Stimulated activated naive B cell treated with anti-CD40 and anti-IgM and Interleukin-4, amounts not matched to agents 10 μg/mL and 1 μg/mL and 100 μg/mL, for 72 hours (primary cell): Measurements from ENCODE around the gene INAVA.
"Not testable (repeated sequence)": the region's sequence is repeated elsewhere in the genome, so short reads cannot be mapped to it uniquely, and the experiment has no call there.

Experiments used
- ATAC-seq, 2 donors: fragments of 150-1000 bp; cut with Tn5 transposase; replicated peaks; 2 replicates each; pipeline ENCODE4 v1.10.0; 2021; ENCODE audit warnings: moderate library complexity in 1 of 2
- DNase-seq: peaks from one replicate; pipeline ENCODE4 v3.0.0; 2021
- H3K27ac Mint-ChIP-seq: one replicate; pipeline ENCODE4 v1.8.0; 2022; ENCODE audit warnings: mild to moderate bottlenecking, mixed read lengths
- H3K27me3 Mint-ChIP-seq, 2 donors: one replicate each; pipeline ENCODE4 v1.8.0; 2022; ENCODE audit warnings: mixed read lengths in 2 of 2
- H3K36me3 Mint-ChIP-seq, 2 donors: one replicate each; pipeline ENCODE4 v1.8.0; 2022; ENCODE audit warnings: mixed read lengths in 2 of 2, mild to moderate bottlenecking in 1 of 2
- H3K4me1 Mint-ChIP-seq, 2 donors: one replicate each; pipeline ENCODE4 v1.8.0; 2022; ENCODE audit warnings: mixed read lengths in 2 of 2, mild to moderate bottlenecking in 1 of 2
- H3K4me3 Mint-ChIP-seq, 2 donors: one replicate each; pipeline ENCODE4 v1.8.0; 2022; ENCODE audit warnings: mild to moderate bottlenecking in 2 of 2, mixed read lengths in 2 of 2, moderate library complexity in 1 of 2
- H3K9me3 Mint-ChIP-seq, 2 donors: one replicate each; pipeline ENCODE4 v1.8.0; 2022; ENCODE audit warnings: mixed read lengths in 2 of 2, mild to moderate bottlenecking in 1 of 2

INAVA gene

DNA sequence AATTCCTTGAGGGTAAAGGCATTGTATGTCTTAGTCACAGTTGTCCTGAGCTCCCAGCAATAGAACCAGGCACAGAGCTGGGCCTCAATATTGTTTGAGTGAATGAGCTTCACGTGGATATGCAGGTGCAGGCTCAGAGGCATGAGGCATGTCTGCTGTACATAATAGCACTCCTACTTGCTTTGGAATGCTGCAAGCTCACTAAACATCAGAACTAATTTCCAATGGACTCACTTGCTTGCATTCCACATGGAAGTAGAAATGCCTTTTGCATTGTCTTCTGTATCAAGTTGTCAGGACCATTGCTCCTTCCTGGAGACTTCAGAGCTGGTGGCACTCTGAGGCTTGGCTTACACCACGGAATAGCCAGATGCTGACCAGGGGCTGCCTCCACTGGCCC is 37.1 kb downstream of the INAVA start:
- no peak for DNase-seq
- ATAC-seq, result no peak
- no peaks in the 10 kb centered on the region for H3K4me1 Mint-ChIP-seq
- H3K27me3 Mint-ChIP-seq, result peaks cover 0 to 13% of the 10 kb centered on the region in 2 donors
- H3K9me3 Mint-ChIP-seq, result peaks cover 3 to 6% of the 10 kb centered on the region in 2 donors
- H3K4me3 Mint-ChIP-seq, result no peak overlapping the region
- H3K27ac Mint-ChIP-seq, result no peak overlapping the region
- no peaks in the 10 kb centered on the region for H3K36me3 Mint-ChIP-seq

DNA sequence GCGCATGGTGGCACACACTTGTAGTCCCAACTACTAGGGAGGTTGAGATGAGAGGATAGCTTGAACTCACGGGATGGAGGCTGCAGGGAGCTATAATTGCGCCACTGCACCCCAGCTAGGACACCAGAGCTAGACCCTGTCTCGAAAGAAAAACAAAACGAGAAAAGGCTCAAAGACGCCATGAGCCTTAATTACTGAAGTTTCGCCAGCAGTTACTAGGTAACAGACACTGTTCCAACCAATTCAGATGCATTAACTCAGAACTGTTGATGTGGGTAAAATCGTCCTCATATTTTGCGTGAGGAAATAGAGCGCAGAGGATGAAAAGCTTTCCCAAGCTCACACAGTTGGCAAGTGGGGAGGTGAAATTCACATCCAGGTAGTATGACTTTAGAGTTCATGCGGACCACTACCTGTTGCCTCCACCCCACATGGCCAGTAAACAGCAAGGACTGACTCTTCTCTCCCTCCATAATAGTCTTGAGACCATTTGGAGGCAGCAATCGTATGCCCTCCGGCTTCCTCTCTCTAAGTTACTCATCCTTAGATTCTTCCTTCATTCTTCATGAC is 40.1 kb downstream of the INAVA start:
- ATAC-seq (no peak), DNase-seq (no peak)
- Mint-ChIP-seq H3K4me3 (no peak overlapping the region), H3K9me3 (peaks cover 3 to 6% of the 10 kb centered on the region in 2 donors), H3K27me3 (peaks cover 0 to 13% of the 10 kb centered on the region in 2 donors), H3K4me1 (no peaks in the 10 kb centered on the region), H3K36me3 (no peaks in the 10 kb centered on the region), H3K27ac (no peak overlapping the region)

DNA sequence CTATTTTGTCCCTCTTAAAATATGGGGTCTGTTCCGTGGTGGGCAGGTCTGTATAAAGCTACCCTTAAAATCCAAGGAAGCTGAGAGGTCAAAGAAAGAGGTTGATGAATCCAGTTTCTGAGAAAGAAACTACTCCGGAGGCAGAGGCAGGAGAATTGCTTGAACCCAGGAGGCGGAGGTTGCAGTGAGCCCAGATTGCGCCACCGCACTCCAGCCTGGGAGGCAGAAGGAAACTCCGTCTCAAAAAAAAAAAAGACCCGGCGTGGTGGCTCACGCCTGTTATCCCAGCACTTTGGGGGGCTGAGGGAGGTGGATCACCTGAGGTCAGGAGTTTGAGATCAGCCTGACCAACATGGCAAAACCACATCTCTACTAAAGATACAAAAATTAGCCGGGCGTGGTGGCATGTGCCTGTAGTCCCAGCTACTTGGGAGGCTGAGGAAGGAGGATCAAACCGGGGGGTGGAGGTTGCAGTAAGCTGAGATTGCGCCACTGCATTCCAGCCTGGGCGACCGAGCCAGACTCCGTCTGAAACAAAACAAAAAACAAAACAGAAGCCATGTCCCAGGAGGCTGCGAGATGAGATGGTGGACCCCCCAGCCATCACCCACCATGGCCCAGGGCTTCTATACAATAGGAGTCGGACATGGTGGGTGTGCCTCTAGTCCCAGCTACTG is 40.7 kb downstream of the INAVA start:
- H3K4me1 Mint-ChIP-seq, H3K27ac Mint-ChIP-seq, H3K4me3 Mint-ChIP-seq, H3K36me3 Mint-ChIP-seq, DNase-seq, H3K9me3 Mint-ChIP-seq, ATAC-seq: not testable (repeated sequence)
- H3K27me3 Mint-ChIP-seq, result peaks cover 0 to 13% of the 10 kb centered on the region in 2 donors

DNA sequence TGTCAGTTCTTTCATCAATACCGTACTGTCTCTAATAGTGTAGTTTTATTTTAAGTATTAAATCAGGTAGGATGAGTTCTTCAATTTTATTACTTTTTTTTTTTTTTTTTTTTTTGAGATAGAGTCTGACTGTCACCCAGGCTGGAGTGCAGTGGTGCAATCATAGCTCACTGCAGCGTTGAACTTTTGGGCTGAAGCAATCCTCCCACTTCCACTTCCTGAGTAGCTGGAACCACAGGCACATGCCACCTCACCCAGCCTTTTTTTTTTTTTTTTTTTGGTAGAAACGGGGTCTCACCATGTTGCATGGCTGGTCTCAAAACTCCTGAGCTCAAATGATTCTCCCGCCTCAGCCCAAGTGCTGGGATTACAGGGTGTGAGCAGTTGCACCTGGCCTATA is 44.3 kb downstream of the INAVA start:
- Mint-ChIP-seq H3K27me3 (no peaks in the 10 kb centered on the region), H3K9me3 (peaks cover 0 to 7% of the 10 kb centered on the region in 2 donors), H3K36me3 (no peaks in the 10 kb centered on the region), H3K4me3 (no peak overlapping the region), H3K4me1 (no peaks in the 10 kb centered on the region), H3K27ac (no peak overlapping the region)
- ATAC-seq, result peak; percentile 48 to 63
- DNase-seq, result no peak

DNA sequence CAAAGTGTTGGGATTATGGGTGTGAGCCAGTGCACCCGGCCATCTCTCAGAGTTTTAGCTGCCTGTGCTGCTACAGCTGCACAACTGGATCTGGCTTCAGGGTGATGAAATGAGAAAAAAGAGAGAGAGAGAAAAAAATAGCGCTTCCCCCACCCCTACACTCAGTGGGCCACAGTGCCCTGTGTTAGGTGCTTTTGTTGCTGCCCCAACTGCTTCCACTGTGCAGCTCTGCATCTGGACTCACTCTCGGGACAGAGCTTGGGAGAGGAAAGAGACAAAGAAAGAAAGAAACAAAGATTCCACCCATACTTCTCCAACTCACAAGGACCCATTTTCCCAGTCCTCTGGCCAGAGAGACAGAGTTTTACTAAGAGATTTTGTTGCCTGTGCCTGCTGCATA is 50.4 kb downstream of the INAVA start:
- DNase-seq (no peak), ATAC-seq (no peak)
- Mint-ChIP-seq H3K4me3 (no peak overlapping the region), H3K36me3 (peaks cover 0 to 3% of the 10 kb centered on the region in 2 donors), H3K27ac (no peak overlapping the region), H3K9me3 (peaks cover 9 to 15% of the 10 kb centered on the region in 2 donors), H3K27me3 (peaks cover 21 to 33% of the 10 kb centered on the region in 2 donors), H3K4me1 (no peaks in the 10 kb centered on the region)

DNA sequence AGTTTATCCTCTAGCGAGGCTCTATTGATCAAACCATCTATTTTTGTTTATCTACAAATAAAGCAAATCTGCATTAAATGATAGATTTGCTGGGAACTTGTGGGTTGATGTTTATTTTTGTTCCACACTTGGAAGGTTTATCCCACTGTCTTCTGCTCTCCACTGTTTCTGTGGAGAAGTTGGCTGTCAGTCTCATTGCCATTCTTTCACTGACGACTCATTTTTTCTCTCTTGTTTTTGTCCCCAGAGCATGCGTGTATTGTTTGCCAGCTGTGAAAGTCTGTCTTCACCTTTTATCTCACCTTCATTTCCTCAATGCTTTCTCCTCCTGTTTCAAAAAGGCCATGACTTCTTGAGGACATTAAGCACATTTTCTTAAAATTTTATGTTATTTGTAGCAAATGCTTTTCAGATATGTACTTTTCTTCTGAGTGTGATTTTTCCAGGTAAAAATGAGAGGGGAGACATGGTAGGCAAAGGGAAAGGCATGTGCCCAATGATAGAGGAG is 52.4 kb downstream of the INAVA start:
- Mint-ChIP-seq H3K9me3 (peaks cover 8 to 9% of the 10 kb centered on the region in 2 donors), H3K27ac (no peak overlapping the region), H3K4me3 (no peak overlapping the region), H3K4me1 (no peaks in the 10 kb centered on the region), H3K27me3 (peaks cover 21 to 33% of the 10 kb centered on the region in 2 donors), H3K36me3 (peaks cover 0 to 3% of the 10 kb centered on the region in 2 donors)
- DNase-seq (no peak), ATAC-seq (no peak)

DNA sequence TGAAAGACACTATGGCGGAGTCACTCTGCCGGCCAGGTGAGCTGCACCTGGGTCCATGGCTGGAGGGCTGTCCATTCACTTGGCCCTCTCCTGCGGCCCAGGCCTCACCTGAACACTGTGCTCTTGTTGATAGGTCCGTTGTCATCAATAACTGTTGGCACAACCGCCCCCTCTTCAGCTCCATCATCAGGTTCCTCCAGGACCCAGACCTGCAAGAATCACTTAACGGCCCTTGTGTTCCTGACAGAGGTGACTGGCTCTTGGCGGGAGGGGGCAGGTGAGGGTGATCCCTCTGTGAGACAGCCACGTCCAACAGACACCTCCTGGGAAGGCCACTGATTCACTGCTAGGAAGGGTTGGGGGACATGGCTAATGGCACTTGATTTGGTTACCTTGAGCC is 54.9 kb downstream of the INAVA start:
- H3K4me3 Mint-ChIP-seq, result no peak overlapping the region
- H3K4me1 Mint-ChIP-seq, result peaks cover 0 to 3% of the 10 kb centered on the region in 2 donors
- no peaks in the 10 kb centered on the region for H3K36me3 Mint-ChIP-seq
- no peak overlapping the region for H3K27ac Mint-ChIP-seq
- H3K9me3 Mint-ChIP-seq, result peaks cover 5 to 8% of the 10 kb centered on the region in 2 donors
- no peak for ATAC-seq
- DNase-seq, result no peak
- peaks cover 20 to 27% of the 10 kb centered on the region in 2 donors for H3K27me3 Mint-ChIP-seq

DNA sequence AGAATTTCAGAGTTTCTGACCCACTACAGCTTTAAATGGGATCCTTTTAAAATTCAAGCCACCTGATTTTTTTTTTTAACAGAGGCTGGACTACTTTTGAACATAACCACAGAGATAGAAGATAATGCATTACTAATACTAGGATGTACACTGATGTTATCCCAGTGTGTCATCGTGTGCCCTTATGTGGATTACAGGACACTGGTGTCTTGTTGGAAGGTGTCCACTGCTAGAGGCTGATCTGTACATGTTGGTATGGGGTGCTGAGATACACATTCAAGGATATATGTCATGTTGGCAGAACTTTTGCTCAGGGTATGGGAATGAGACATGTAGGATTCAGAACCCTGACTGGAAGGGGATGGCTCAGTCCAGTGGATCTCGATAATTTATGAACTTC is 56.3 kb downstream of the INAVA start:
- no peak for ATAC-seq
- DNase-seq, result no peak
- H3K36me3 Mint-ChIP-seq, result no peaks in the 10 kb centered on the region
- H3K4me3 Mint-ChIP-seq, result no peak overlapping the region
- peaks cover 0 to 3% of the 10 kb centered on the region in 2 donors for H3K4me1 Mint-ChIP-seq
- peaks cover 5 to 8% of the 10 kb centered on the region in 2 donors for H3K9me3 Mint-ChIP-seq
- H3K27me3 Mint-ChIP-seq, result peaks cover 14 to 20% of the 10 kb centered on the region in 2 donors
- H3K27ac Mint-ChIP-seq, result no peak overlapping the region

DNA sequence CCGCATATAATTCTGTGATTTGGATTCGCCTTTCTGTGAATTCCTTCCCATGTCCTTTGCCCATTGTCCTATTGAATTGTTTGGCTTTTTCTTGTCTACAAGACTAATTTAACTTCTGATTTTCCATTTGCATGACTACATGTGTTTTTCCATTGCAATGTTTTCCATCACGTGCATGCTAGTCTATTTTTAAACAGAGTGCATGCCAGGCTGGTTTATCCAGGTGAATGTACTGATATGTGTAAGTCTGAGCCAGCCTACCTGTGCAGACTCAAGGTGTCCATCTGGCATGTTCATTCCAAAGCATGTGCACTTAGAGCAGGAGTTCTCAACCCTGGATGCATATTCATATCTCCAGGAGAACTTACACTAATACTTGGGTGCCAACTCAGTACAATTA is 59.7 kb downstream of the INAVA start:
- Mint-ChIP-seq H3K27me3 (peaks cover 7 to 8% of the 10 kb centered on the region in 2 donors), H3K4me3 (no peak overlapping the region), H3K9me3 (no peaks in the 10 kb centered on the region), H3K36me3 (no peaks in the 10 kb centered on the region), H3K4me1 (peaks cover 0 to 3% of the 10 kb centered on the region in 2 donors), H3K27ac (no peak overlapping the region)
- DNase-seq, result no peak
- no peak for ATAC-seq

DNA sequence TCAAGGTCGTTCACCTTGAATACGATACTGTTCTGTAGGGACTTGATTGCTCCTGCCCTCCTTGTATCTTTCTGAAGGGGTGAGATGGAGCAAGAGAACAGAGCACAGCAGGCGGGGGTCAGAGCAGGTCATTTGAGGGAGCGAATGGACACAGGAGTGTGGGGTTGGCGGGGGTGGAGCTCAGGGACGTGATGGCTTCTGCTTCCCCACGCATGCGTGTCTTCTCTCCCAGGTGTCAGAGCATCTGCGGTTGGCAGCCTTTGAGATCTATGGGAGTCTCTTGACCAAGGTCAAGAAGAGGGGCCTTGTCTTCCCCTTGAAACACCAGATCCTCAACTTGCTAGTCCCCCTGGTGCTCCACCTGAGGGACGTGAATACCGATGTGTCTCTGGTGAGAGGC is 63.9 kb downstream of the INAVA start:
- H3K27me3 Mint-ChIP-seq, result peaks cover 7 to 8% of the 10 kb centered on the region in 2 donors
- H3K36me3 Mint-ChIP-seq, result no peaks in the 10 kb centered on the region
- DNase-seq (no peak), ATAC-seq (no peak)
- H3K27ac Mint-ChIP-seq, result no peak overlapping the region
- H3K4me3 Mint-ChIP-seq, result no peak overlapping the region
- H3K4me1 Mint-ChIP-seq, result peaks cover 10% of the 10 kb centered on the region in 2 donors
- H3K9me3 Mint-ChIP-seq, result no peaks in the 10 kb centered on the region

DNA sequence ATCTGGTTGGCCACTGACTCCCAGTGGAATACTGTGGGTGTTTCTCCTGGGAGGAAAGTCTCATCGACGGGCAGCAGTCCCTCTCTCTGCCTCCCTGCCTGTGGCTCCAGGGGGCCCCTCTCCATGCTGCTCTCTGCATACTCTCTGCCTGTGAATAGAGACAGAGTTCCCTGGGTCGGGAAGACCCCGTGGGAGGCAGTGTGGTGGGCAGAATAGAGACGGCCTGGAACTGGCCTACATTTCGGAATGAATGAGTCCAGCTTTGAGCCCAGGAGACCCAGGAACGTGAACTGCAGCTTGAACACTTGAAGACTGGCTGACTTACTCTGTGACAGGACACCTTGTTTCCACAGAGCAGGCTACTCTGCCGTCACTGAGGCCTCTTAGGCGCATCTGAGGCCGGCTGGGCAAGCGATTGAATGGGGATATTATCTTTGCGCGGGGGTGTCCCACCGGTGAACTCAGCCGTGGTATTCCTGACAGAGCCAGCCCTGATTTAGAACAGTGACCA is 64.8 kb downstream of the INAVA start:
- Mint-ChIP-seq H3K9me3 (no peaks in the 10 kb centered on the region), H3K27ac (no peak overlapping the region), H3K4me3 (no peak overlapping the region), H3K36me3 (no peaks in the 10 kb centered on the region), H3K4me1 (peaks cover 8 to 10% of the 10 kb centered on the region in 2 donors), H3K27me3 (peaks cover 5 to 7% of the 10 kb centered on the region in 2 donors)
- no peak for DNase-seq
- no peak for ATAC-seq

DNA sequence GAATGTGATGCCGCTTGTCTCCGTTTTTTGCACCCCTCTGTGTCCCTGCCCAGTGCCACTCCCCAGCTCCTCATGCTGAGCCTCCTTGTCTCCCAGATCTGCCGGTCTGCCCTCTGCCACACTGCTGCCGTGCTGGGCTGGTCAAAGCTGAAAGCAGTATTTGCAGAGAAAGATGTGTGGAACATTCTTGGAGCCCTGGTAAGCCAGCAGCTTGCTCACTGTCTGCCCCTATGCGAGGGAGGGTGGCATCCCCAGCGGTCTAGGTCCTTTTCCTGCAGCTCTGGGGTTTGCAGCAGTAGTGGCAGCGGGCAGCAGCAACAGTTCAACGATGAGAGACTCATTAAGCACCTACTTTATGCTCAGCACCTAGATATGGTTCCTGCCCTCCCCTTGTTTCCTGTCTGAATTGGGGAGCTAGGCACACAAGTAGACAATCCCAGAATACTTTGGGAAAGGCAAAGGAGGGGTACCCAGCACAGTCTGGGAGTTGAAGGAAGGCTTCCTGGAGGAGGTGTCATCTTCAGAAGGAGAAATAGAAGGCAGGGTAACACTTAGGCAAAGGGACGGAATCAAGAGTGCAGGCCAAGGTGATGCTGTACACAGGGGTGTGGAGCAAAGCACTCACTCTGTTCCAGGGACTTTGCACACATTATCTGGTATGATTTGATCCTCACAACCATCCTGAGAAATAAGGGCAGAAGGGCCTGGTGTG is 65.7 kb downstream of the INAVA start:
- no peaks in the 10 kb centered on the region for H3K36me3 Mint-ChIP-seq
- peaks cover 7 to 10% of the 10 kb centered on the region in 2 donors for H3K4me1 Mint-ChIP-seq
- peaks cover 5 to 7% of the 10 kb centered on the region in 2 donors for H3K27me3 Mint-ChIP-seq
- H3K4me3 Mint-ChIP-seq, result no peak overlapping the region
- no peak for DNase-seq
- no peaks in the 10 kb centered on the region for H3K9me3 Mint-ChIP-seq
- ATAC-seq, result no peak
- no peak overlapping the region for H3K27ac Mint-ChIP-seq

DNA sequence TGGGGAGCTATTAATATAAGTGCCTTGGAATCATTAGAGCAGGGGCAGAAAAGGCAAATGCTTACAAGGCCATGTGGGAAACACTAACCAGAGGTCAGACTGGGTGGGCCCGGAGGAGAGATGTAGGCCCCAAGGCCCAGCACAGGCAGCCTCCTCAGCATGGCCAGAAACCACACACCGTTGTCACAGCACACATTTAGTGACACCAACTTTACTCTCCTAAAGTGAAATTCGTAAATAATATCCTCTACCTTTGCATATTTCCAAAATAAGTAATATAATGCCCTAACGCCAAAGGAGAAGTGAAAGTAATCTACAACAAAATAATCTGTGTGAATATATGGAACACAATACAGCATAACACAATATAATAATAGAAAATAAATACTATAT is 66.2 kb downstream of the INAVA start:
- H3K27ac Mint-ChIP-seq, result no peak overlapping the region
- H3K36me3 Mint-ChIP-seq, result no peaks in the 10 kb centered on the region
- peak; percentile 27 to 34 for ATAC-seq
- no peak for DNase-seq
- H3K27me3 Mint-ChIP-seq, result peaks cover 5 to 7% of the 10 kb centered on the region in 2 donors
- peaks cover 7 to 10% of the 10 kb centered on the region in 2 donors for H3K4me1 Mint-ChIP-seq
- H3K9me3 Mint-ChIP-seq, result no peaks in the 10 kb centered on the region
- no peak overlapping the region for H3K4me3 Mint-ChIP-seq

DNA sequence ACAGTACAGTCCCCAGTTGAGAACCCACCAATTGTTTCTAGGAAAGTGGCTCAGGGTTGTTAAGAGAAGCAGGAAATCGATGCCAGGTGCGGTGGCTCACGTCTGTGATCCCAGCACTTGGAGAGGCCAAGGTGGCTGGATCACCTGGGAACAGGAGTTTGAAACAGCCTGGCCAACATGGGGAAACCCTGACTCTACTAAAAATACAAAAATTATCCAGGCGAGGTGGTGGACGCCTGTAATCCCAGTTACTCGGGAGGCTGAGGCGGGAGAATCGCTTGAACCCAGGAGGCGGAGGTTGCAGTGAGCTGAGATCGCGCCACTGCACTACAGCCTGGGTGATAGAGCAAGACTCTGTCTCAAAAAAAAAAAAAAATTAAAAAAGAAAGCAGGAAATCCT is 67.5 kb downstream of the INAVA start:
- DNase-seq, ATAC-seq, H3K4me3 Mint-ChIP-seq, H3K9me3 Mint-ChIP-seq, H3K27ac Mint-ChIP-seq, H3K36me3 Mint-ChIP-seq, H3K27me3 Mint-ChIP-seq: not testable (repeated sequence)
- H3K4me1 Mint-ChIP-seq, result peaks cover 7 to 10% of the 10 kb centered on the region in 2 donors
